Neural cell (in vitro differentiated cells): ENCODE measurements around the gene CTDP1. TPM values are rescaled to one million over a fixed set of nuclear protein-coding genes. Genes with fewer than 3 reads are reported as not detected.

ENCODE experiments used
- H2AFZ ChIP-seq: fragments of 200-600, 300-800 bp; sonication (generic), shearing (Covaris generic); 2 replicates; pipeline ENCODE4 v1.6.0; 2014; ENCODE audit warnings: low read depth, mild to moderate bottlenecking, antibody characterized with exemption, low read length, moderate library complexity
- H3F3A ChIP-seq: fragments of 200-600 bp; shearing (Covaris generic); 2 replicates; pipeline ENCODE4 v1.6.1; 2016; ENCODE audit warnings: mild to moderate bottlenecking, moderate library complexity, mixed read lengths, antibody characterized with exemption, low read length; ENCODE audit not compliant: insufficient read depth, poor library complexity, severe bottlenecking
- H3K27ac ChIP-seq: fragments of 200-600, 300-800 bp; sonication (generic), shearing (Covaris generic); 2 replicates; pipeline ENCODE4 v1.5.1; 2014; ENCODE audit warnings: mild to moderate bottlenecking, low read length, moderate library complexity
- H3K27me3 ChIP-seq: fragments of 300-800, 200-600 bp; sonication (generic), shearing (Covaris generic); 2 replicates; pipeline ENCODE4 v1.6.0; 2014; ENCODE audit warnings: mild to moderate bottlenecking, low read depth, low read length, moderate library complexity; ENCODE audit not compliant: insufficient read depth
- H3K36me3 ChIP-seq: fragments of 300-800, 200-600 bp; sonication (generic), shearing (Covaris generic); 2 replicates; pipeline ENCODE4 v1.5.1; 2014; ENCODE audit warnings: mild to moderate bottlenecking, antibody characterized with exemption, low read length, moderate library complexity; ENCODE audit not compliant: insufficient read depth
- H3K4me2 ChIP-seq: fragments of 300-800, 200-600 bp; sonication (generic), shearing (Covaris generic); 2 replicates; pipeline ENCODE4 v1.6.0; 2014; ENCODE audit warnings: mild to moderate bottlenecking, low read length
- H3K4me3 ChIP-seq: fragments of 300-800, 200-600 bp; sonication (generic), shearing (Covaris generic); 2 replicates; pipeline ENCODE4 v1.5.1; 2014; ENCODE audit warnings: mild to moderate bottlenecking, low read length, moderate library complexity
- H3K79me2 ChIP-seq: fragments of 200-600 bp; shearing (Covaris generic); replicated peaks from 2 replicates; pipeline ENCODE4 v1.6.0; 2014; ENCODE audit warnings: mild to moderate bottlenecking, low read length, moderate library complexity; ENCODE audit not compliant: insufficient read depth
- H3K9ac ChIP-seq: fragments of 300-800, 200-600 bp; sonication (generic), shearing (Covaris generic); 2 replicates; pipeline ENCODE4 v1.6.1; 2016; ENCODE audit warnings: mild to moderate bottlenecking, low read length, mixed read lengths
- H3K9me2 ChIP-seq: fragments of 200-600 bp; shearing (Covaris generic); 2 replicates; pipeline ENCODE4 v1.6.1; 2016; ENCODE audit warnings: mild to moderate bottlenecking, low read length, mixed read lengths; ENCODE audit not compliant: insufficient read depth
- H3K9me3 ChIP-seq: fragments of 200-600, 300-800 bp; sonication (generic), shearing (Covaris generic); 2 replicates; pipeline ENCODE4 v1.6.1; 2016; ENCODE audit warnings: mild to moderate bottlenecking, mixed run types, low read length, moderate library complexity, mixed read lengths
- H4K20me1 ChIP-seq: fragments of 200-600 bp; shearing (Covaris generic); 2 replicates; pipeline ENCODE4 v1.6.1; 2016; ENCODE audit warnings: mild to moderate bottlenecking, mixed run types; ENCODE audit not compliant: insufficient read depth
- CTCF ChIP-seq: fragments of 450-650 bp; IDR thresholded peaks from 2 replicates; pipeline ENCODE4 v1.5.1; 2014; ENCODE audit warnings: antibody characterized with exemption, mild to moderate bottlenecking, moderate library complexity; ENCODE audit not compliant: poor library complexity, severe bottlenecking
- EP300 ChIP-seq: fragments of 450-650 bp; conservative IDR thresholded peaks from 2 replicates; pipeline ENCODE4 v1.6.1; 2014; ENCODE audit warnings: antibody characterized with exemption, mild to moderate bottlenecking, moderate library complexity; ENCODE audit not compliant: poor library complexity, severe bottlenecking
- EZH2 ChIP-seq: fragments of 200-600, 300-800 bp; shearing (Covaris generic), sonication (generic); IDR thresholded peaks from 2 replicates; pipeline ENCODE4 v1.6.1; 2014; ENCODE audit warnings: antibody characterized with exemption, low read length, borderline replicate concordance, mild to moderate bottlenecking; ENCODE audit not compliant: insufficient read depth, poor library complexity, severe bottlenecking
- MXI1 ChIP-seq: fragments of 450-650 bp; conservative IDR thresholded peaks from 2 replicates; pipeline ENCODE4 v1.6.1; 2014; ENCODE audit warnings: antibody characterized with exemption, mild to moderate bottlenecking; ENCODE audit not compliant: poor library complexity, severe bottlenecking
- POLR2AphosphoS5 ChIP-seq: IDR thresholded peaks from 2 replicates; pipeline ENCODE4 v1.6.1; 2012
- RAD21 ChIP-seq: fragments of 450-650 bp; conservative IDR thresholded peaks from 2 replicates; pipeline ENCODE4 v1.6.1; 2014; ENCODE audit warnings: antibody characterized with exemption, mild to moderate bottlenecking, moderate library complexity
- SMC3 ChIP-seq: fragments of 450-650 bp; conservative IDR thresholded peaks from 2 replicates; pipeline ENCODE4 v1.6.1; 2014; ENCODE audit warnings: antibody characterized with exemption, mild to moderate bottlenecking, moderate library complexity; ENCODE audit not compliant: poor library complexity
- TAF1 ChIP-seq: IDR thresholded peaks from 2 replicates; pipeline ENCODE4 v1.6.1; 2012; ENCODE audit warnings: low read depth
- polyA plus RNA-seq: library from polyadenylated mRNA; depleted of rRNA; stranded (reverse); fragments of >200 nt; gene quantifications from 2 replicates; pipeline ENCODE4 v1.2.3, GENCODE V29; 2014
- TF ChIP-seq, protein P1 (sequence below): IDR thresholded peaks from 2 replicates; pipeline ENCODE4 v1.6.1; 2012; ENCODE audit warnings: borderline replicate concordance

The CTDP1 gene
- polyA plus RNA-seq, 1 donor from 2014 or later = 22.3 TPM

GRCh38 chr18:79736846-79737245 lies 57.2 kb downstream of the CTDP1 start:
- Histone ChIP-seq H3K4me2 (no peak overlapping the region), H2AFZ (no peak overlapping the region), H4K20me1 (no peaks in the 10 kb centered on the region), H3K4me3 (no peak overlapping the region), H3K27me3 (no peaks in the 10 kb centered on the region), H3K9me3 (peaks cover 3% of the 10 kb centered on the region), H3K9ac (no peak overlapping the region), H3F3A (no peaks in the 10 kb centered on the region), H3K9me2 (no peaks in the 10 kb centered on the region), H3K27ac (no peak overlapping the region), H3K79me2 (no peaks in the 10 kb centered on the region), H3K36me3 (peaks cover 13% of the 10 kb centered on the region)
- TF ChIP-seq EZH2 = no peak
- no peak for TF ChIP-seq EP300
- no peak for TF ChIP-seq RAD21
- TF ChIP-seq MXI1 = no peak
- TF ChIP-seq CTCF = no peak
- TF ChIP-seq POLR2AphosphoS5 = no peak
- no peak for TF ChIP-seq TAF1
- no peak for TF ChIP-seq SMC3
- TF ChIP-seq, protein P1, sequence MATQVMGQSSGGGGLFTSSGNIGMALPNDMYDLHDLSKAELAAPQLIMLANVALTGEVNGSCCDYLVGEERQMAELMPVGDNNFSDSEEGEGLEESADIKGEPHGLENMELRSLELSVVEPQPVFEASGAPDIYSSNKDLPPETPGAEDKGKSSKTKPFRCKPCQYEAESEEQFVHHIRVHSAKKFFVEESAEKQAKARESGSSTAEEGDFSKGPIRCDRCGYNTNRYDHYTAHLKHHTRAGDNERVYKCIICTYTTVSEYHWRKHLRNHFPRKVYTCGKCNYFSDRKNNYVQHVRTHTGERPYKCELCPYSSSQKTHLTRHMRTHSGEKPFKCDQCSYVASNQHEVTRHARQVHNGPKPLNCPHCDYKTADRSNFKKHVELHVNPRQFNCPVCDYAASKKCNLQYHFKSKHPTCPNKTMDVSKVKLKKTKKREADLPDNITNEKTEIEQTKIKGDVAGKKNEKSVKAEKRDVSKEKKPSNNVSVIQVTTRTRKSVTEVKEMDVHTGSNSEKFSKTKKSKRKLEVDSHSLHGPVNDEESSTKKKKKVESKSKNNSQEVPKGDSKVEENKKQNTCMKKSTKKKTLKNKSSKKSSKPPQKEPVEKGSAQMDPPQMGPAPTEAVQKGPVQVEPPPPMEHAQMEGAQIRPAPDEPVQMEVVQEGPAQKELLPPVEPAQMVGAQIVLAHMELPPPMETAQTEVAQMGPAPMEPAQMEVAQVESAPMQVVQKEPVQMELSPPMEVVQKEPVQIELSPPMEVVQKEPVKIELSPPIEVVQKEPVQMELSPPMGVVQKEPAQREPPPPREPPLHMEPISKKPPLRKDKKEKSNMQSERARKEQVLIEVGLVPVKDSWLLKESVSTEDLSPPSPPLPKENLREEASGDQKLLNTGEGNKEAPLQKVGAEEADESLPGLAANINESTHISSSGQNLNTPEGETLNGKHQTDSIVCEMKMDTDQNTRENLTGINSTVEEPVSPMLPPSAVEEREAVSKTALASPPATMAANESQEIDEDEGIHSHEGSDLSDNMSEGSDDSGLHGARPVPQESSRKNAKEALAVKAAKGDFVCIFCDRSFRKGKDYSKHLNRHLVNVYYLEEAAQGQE = no peak

DNA sequence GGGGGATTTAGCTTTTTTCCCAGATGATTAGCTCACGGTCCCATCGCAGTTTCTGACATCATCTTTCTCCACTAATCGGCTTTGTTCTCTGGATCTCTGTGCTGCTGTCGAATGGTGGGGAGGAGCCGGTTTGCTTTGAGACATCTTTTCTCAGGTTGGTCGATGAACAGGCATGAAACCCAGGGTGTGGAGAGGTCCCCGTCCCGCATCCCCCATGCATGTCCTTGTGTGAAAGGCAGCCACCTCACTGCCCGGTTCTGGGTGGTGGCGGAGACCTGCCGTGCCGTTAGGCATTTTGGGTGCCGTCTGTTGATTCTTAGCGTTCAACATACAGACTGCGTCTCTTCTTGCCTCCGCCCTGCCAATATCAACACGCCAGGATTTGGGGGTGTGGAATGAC lies 57.8 kb downstream of the CTDP1 start:
- Histone ChIP-seq H3K27ac (no peak overlapping the region), H3F3A (no peaks in the 10 kb centered on the region), H4K20me1 (no peaks in the 10 kb centered on the region), H3K9me2 (no peaks in the 10 kb centered on the region), H3K4me3 (no peak overlapping the region), H3K27me3 (no peaks in the 10 kb centered on the region), H2AFZ (no peak overlapping the region), H3K4me2 (no peak overlapping the region), H3K36me3 (peaks cover 9% of the 10 kb centered on the region), H3K79me2 (no peaks in the 10 kb centered on the region), H3K9ac (no peak overlapping the region), H3K9me3 (no peaks in the 10 kb centered on the region)
- TF ChIP-seq RAD21 = no peak
- TF ChIP-seq, protein P1 = no peak
- no peak for TF ChIP-seq EP300
- no peak for TF ChIP-seq SMC3
- TF ChIP-seq CTCF = no peak
